ENCODE measurements around the gene ANGEL2. TPM values are rescaled to one million over a fixed set of nuclear protein-coding genes. Genes with fewer than 3 reads are reported as not detected.

The ANGEL2 gene
- total RNA-seq (2021; ENCODE audit: unreplicated experiment) (34.8 TPM), Bru-seq, nascent RNA (percentile 82 among the genes with signal in this experiment), BruChase-seq, experiment 1, labeled RNA remaining after a 2-hour chase (percentile 93 among the genes with signal in this experiment), BruChase-seq, experiment 2, labeled RNA remaining after a 6-hour chase (percentile 91 among the genes with signal in this experiment)
- 18.2 TPM for polyA plus RNA-seq (2012; ENCODE audit: insufficient read length)
- long read RNA-seq, full-length matches to known transcripts: 3 of 50 reads
- long read RNA-seq, partial matches to known transcripts: 8 of 50 reads
- long read RNA-seq, other reads (novel, unspliced or antisense): 39 of 50 reads

GRCh38 chr1:213015099-213016050, at the start of gene ANGEL2:
Gene ANGEL2, minus strand, starts transcription at chr1:213015867. Its CDS starts 196 bp downstream, at chr1:213015671.
- POLR2A ChIA-PET: interaction anchor here (0.7 to 0.8 kb wide), 2 partner anchors 13 to 43 kb away, joined by 3 to 5 read pairs; no protein-coding TSS in a partner anchor
- peak; percentile 94 for DNase-seq (ENCODE audit: low read depth, low spot score)
- intact Hi-C loops (cut with micrococcal nuclease; ENCODE audit: unreplicated experiment): no loop called here

More at GRCh38 chr1:213015099-213016050, at the start of gene ANGEL2:
- ATAC-seq: peak; percentile 96
- Histone ChIP-seq H3K36me3 (ENCODE audit: control insufficient read depth, insufficient read depth, low read length) (peaks cover 5% of the 10 kb centered on the region), H3K4me1 (ENCODE audit: control insufficient read depth, insufficient read depth, low read length) (peaks cover 9% of the 10 kb centered on the region), H3K9me3 (ENCODE audit: control insufficient read depth, insufficient read depth, low read depth, low read length) (no peaks in the 10 kb centered on the region), H3K4me3 (ENCODE audit: low read depth in 2 of 2, low read length in 2 of 2) (peak within 1 kb of the TSS; percentile 61 to 82), H3K27me3 (ENCODE audit: control insufficient read depth, insufficient read depth, low read length) (no peaks in the 10 kb centered on the region), H3K27ac (ENCODE audit: low read length) (peak within 1 kb of the TSS; percentile 73)
- in situ Hi-C loops (cut with HindIII; ENCODE audit: low pct_unique_long_range_greater_than_20kb, low sequenced_read_pairs): no loop called here
- no peak for TF ChIP-seq REST (IDR thresholded peaks at IDR 0.05; ENCODE audit: insufficient read depth in 1 of 2, low read depth in 2 of 2, low read length in 1 of 2)
- no peak for TF ChIP-seq CTCF (IDR thresholded peaks at IDR 0.05)
- peak; percentile 88; the same call in 1 of the 2 replicates for TF ChIP-seq SIN3A (IDR thresholded peaks at IDR 0.05; ENCODE audit: borderline replicate concordance, insufficient read depth, low read depth, low read length)
- TF ChIP-seq POLR2AphosphoS5 (IDR thresholded peaks at IDR 0.05; ENCODE audit: low read depth, low read length): peak; percentile 88
- TF ChIP-seq TCF7L2 (IDR thresholded peaks at IDR 0.05; ENCODE audit: low read depth, low read length): no peak
- no TSS peak for BruUV-seq (replicated peaks)
- CTCF ChIA-PET: no interaction called here

All from Panc1 (cell line).